Heart left ventricle (tissue), 16 donors: ENCODE data around the gene NTM. TPM values are rescaled to one million over a fixed set of nuclear protein-coding genes. Genes with fewer than 3 reads are reported as not detected.

Source experiments
- ATAC-seq, 4 donors: fragments of 200-7000 bp; cut with Tn5 transposase; one replicate each; pipeline ENCODE4 v1.9.1; 2020 to 2022; ENCODE audit warnings: moderate library complexity in 4 of 4, mild to moderate bottlenecking in 3 of 4, moderate number of reproducible peaks in 1 of 4
- DNase-seq, 5 donors: peaks; one replicate each; pipeline ENCODE4 v3.0.0-alpha.2; 2020
- H3K27ac ChIP-seq, 12 donors: fragments of 200-600 bp; sonication (generic) in 4 of 12; one replicate each; pipeline versions ENCODE4 v1.5.0 to v1.8.0; 2016 to 2022; ENCODE audit warnings: mild to moderate bottlenecking in 2 of 12
- H3K27me3 ChIP-seq, 9 donors: fragments of 200-600 bp; sonication (generic) in 2 of 9; one replicate each; pipeline versions ENCODE4 v1.5.1 to v1.8.0; 2016 to 2022; ENCODE audit warnings: mild to moderate bottlenecking in 3 of 9
- H3K36me3 ChIP-seq, 9 donors: fragments of 200-600 bp; sonication (generic) in 2 of 9; one replicate each; pipeline versions ENCODE4 v1.5.0 to v1.8.0; 2018 to 2022; ENCODE audit warnings: mild to moderate bottlenecking in 2 of 9
- H3K4me1 ChIP-seq, 12 donors: fragments of 200-600 bp; sonication (generic) in 4 of 12; one replicate each; pipeline versions ENCODE4 v1.5.0 to v1.8.0; 2016 to 2022; ENCODE audit warnings: mild to moderate bottlenecking in 3 of 12
- H3K4me3 ChIP-seq, 12 donors: fragments of 200-600 bp; sonication (generic) in 4 of 12; one replicate each; pipeline versions ENCODE4 v1.5.0 to v1.8.0; 2017 to 2022; ENCODE audit warnings: mild to moderate bottlenecking in 9 of 12, moderate library complexity in 4 of 12
- H3K9me3 ChIP-seq, 12 donors: fragments of 200-600 bp; sonication (generic) in 4 of 12; one replicate each; pipeline versions ENCODE4 v1.5.0 to v1.8.0; 2016 to 2022; ENCODE audit warnings: mild to moderate bottlenecking in 1 of 12
- CTCF ChIP-seq, 12 donors: fragments of 200-600 bp; sonication (generic) in 4 of 12; IDR thresholded peaks; one replicate each; pipeline versions ENCODE4 v1.5.0 to v1.8.0; 2018 to 2022; ENCODE audit warnings: antibody characterized with exemption in 12 of 12, mild to moderate bottlenecking in 5 of 12
- POLR2A ChIP-seq, 2 donors: fragments of 450-650 bp; IDR thresholded peaks; one replicate each; pipeline ENCODE4 v1.6.1; 2017; ENCODE audit warnings: antibody characterized with exemption in 2 of 2, mild to moderate bottlenecking in 2 of 2, moderate library complexity in 2 of 2
- WGBS, 4 donors: extraction: QIAGEN DNeasy Blood & Tissue Kit in 2 of 4; methylation state at CpG; one replicate each; pipeline versions ENCODE4 v1.1.5 to v1.1.7; 2013 to 2018; 5-methylcytosine and 5-hydroxymethylcytosine counted together
- intact Hi-C, 10 donors: fragments of 100-400 bp; cut with DNase I; formaldehyde crosslinking; loops; one replicate each; pipeline versions ENCODE4 v1.11.1 to v1.14.2; 2022
- polyA plus RNA-seq, 2 donors: library from polyadenylated mRNA; stranded (reverse); fragments of 200-250 nt; gene quantifications; one replicate each; pipeline ENCODE4 v1.2.3, GENCODE V29; 2013
- total RNA-seq, 9 donors: library from RNA; depleted of rRNA in 2 of 9; stranded (reverse); fragments of >200 nt in 2 of 9; fragmentation: NEBNext Ultra II Directional in 3 of 9; extraction: Animal tissue kit (Norgen Biotek cat#: 25700) in 3 of 9; gene quantifications; one replicate each; pipeline versions ENCODE4 v1.1.0 to v1.2.4, GENCODE V29; 2016 to 2023
- donor health status: ischemic (EF 13 %, LVEDD 7.1; RV severe dilation, severe dysfunction).
- donor health status: healthy with polysubstance abuse.
- donor health status: DM: no; HTN: yes; CAD: no.
- donor health status: DM: no; HTN: no; CAD: no.
- donor health status: ischemic (EF 25% LVEDD 6.9; RV normal size, moderate dysfunction).
- donor health status: ischemic (EF 25% LVEDD 5.7; RV mildly dilated, moderate dysfunction).
- donor health status: healthy.
- donor health status: DM: yes; HTN: yes; CAD: no.
- donor health status: ischemic (EF 35%, LVEDD 5.7; RV mildly dilated, moderate dysfunction).
- donor health status: nonischemic (EF 11% LVEDD 7.7; RV severe dilation, severe dysfunction).
- donor health status: DM: yes; HTN: yes; CAD: no.
- donor health status: PGD.
- donor health status: ischemic (EF 29% LVEDD 5.4; RV normal size, mild dysfunction).
- donor health status: nonischemic (EF 23%, LVEDD 6.1; RV moderate dilation, normal function).

Gene NTM
- total and polyA plus RNA-seq, 11 donors, result 0.40 to 7.7 (median 1.5) TPM

- intact Hi-C loops, result loop anchor here in 1 of 10 donors (5.0 kb wide), 1 partner anchor 51 kb away; no protein-coding TSS in a partner anchor
- no peak for ATAC-seq
- no peak for TF ChIP-seq CTCF (IDR thresholded peaks at IDR 0.05)
- no peak for TF ChIP-seq POLR2A (IDR thresholded peaks at IDR 0.05)
- DNase-seq, result no peak
- WGBS, 4 donors, result 84 to 86% (median 85%) methylated on average over 8 of the region's 8 CpGs
- no peak overlapping the region for H3K27ac ChIP-seq
- H3K9me3 ChIP-seq, result no peaks in the 10 kb centered on the region
- H3K36me3 ChIP-seq, result no peaks in the 10 kb centered on the region
- peaks cover 0 to 22% (median 0%) of the 10 kb centered on the region in 9 donors for H3K27me3 ChIP-seq
- H3K4me3 ChIP-seq, result no peak overlapping the region
- H3K4me1 ChIP-seq, result no peaks in the 10 kb centered on the region
Observed at GRCh38 chr11:131533149-131533548, 162.7 kb downstream of the NTM start.

- Histone ChIP-seq H3K9me3 (no peaks in the 10 kb centered on the region), H3K36me3 (no peaks in the 10 kb centered on the region), H3K27me3 (peaks cover 0 to 22% (median 0%) of the 10 kb centered on the region in 9 donors), H3K4me3 (no peak overlapping the region), H3K27ac (no peak overlapping the region), H3K4me1 (no peaks in the 10 kb centered on the region)
- DNase-seq (no peak), ATAC-seq (no peak)
- TF ChIP-seq CTCF (IDR thresholded peaks at IDR 0.05) (no peak), POLR2A (IDR thresholded peaks at IDR 0.05) (no peak)
- 44 to 71% (median 60%) methylated on average over 3 to 6 of the region's 6 CpGs for WGBS, 4 donors
- intact Hi-C loops, result loop anchor here in 1 of 10 donors (5.0 kb wide), 1 partner anchor 52 kb away; no protein-coding TSS in a partner anchor
Observed at GRCh38 chr11:131533998-131534397, 163.6 kb downstream of the NTM start.

GRCh38 chr11:131534611-131535010, 164.2 kb downstream of the NTM start:
- TF ChIP-seq POLR2A (IDR thresholded peaks at IDR 0.05), result no peak
- TF ChIP-seq CTCF (IDR thresholded peaks at IDR 0.05), result no peak
- intact Hi-C loops, result loop anchor here in 1 of 10 donors (5.0 kb wide), 1 partner anchor 52 kb away; no protein-coding TSS in a partner anchor
- peaks cover 0 to 22% (median 0%) of the 10 kb centered on the region in 9 donors for H3K27me3 ChIP-seq
- no peaks in the 10 kb centered on the region for H3K4me1 ChIP-seq
- no peak overlapping the region for H3K27ac ChIP-seq
- DNase-seq, result no peak
- WGBS, 4 donors, result 63 to 80% (median 76%) methylated on average over 5 of the region's 5 CpGs
- no peaks in the 10 kb centered on the region for H3K36me3 ChIP-seq
- H3K9me3 ChIP-seq, result no peaks in the 10 kb centered on the region
- no peak overlapping the region for H3K4me3 ChIP-seq
- no peak for ATAC-seq

GRCh38 chr11:131536159-131536558, 165.7 kb downstream of the NTM start:
- no peaks in the 10 kb centered on the region for H3K4me1 ChIP-seq

More at GRCh38 chr11:131536159-131536558, 165.7 kb downstream of the NTM start:
- Histone ChIP-seq H3K9me3 (peaks cover 0 to 5% (median 0%) of the 10 kb centered on the region in 12 donors), H3K27ac (no peak overlapping the region), H3K4me3 (no peak overlapping the region), H3K36me3 (no peaks in the 10 kb centered on the region), H3K27me3 (peaks cover 0 to 22% (median 0%) of the 10 kb centered on the region in 9 donors)
- no peak for ATAC-seq
- WGBS, 4 donors, result 91 to 98% (median 95%) methylated on average over 2 of the region's 2 CpGs
- no peak for TF ChIP-seq POLR2A (IDR thresholded peaks at IDR 0.05)
- no peak for TF ChIP-seq CTCF (IDR thresholded peaks at IDR 0.05)
- no peak for DNase-seq
- intact Hi-C loops, result no loop called here
